OCI-LY3 (cell line): ENCODE results near the gene CARD19.

Experiments used
- EZH2phosphoT487 ChIP-seq: fragments of 200-600 bp; shearing (Covaris generic); IDR thresholded peaks from 2 replicates; pipeline ENCODE4 v1.6.1; 2018; ENCODE audit warnings: antibody characterized with exemption, mixed run types, low read depth
- TF ChIP-seq, protein P1 (sequence below): fragments of 200-600, 300-600 bp; sonication (generic); IDR thresholded peaks from 2 replicates; pipeline ENCODE4 v1.5.1; 2014; ENCODE audit warnings: antibody characterized with exemption, low read length, low read depth

GRCh38 chr9:93156475-93157008, 60.5 kb downstream of the CARD19 start:
- TF ChIP-seq, protein P1, sequence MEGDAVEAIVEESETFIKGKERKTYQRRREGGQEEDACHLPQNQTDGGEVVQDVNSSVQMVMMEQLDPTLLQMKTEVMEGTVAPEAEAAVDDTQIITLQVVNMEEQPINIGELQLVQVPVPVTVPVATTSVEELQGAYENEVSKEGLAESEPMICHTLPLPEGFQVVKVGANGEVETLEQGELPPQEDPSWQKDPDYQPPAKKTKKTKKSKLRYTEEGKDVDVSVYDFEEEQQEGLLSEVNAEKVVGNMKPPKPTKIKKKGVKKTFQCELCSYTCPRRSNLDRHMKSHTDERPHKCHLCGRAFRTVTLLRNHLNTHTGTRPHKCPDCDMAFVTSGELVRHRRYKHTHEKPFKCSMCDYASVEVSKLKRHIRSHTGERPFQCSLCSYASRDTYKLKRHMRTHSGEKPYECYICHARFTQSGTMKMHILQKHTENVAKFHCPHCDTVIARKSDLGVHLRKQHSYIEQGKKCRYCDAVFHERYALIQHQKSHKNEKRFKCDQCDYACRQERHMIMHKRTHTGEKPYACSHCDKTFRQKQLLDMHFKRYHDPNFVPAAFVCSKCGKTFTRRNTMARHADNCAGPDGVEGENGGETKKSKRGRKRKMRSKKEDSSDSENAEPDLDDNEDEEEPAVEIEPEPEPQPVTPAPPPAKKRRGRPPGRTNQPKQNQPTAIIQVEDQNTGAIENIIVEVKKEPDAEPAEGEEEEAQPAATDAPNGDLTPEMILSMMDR = no peak
- no peak for TF ChIP-seq EZH2phosphoT487
